Right ventricle myocardium inferior (tissue), 1 donor: Measurements from ENCODE around the gene ABCF1. TPM values are rescaled to one million over a fixed set of nuclear protein-coding genes. Genes with fewer than 3 reads are reported as not detected.

ENCODE experiments used
- ATAC-seq: fragments of 200-7000 bp; cut with Tn5 transposase; one replicate; pipeline ENCODE4 v1.9.1; 2020; ENCODE audit warnings: mild to moderate bottlenecking, moderate library complexity
- DNase-seq: peaks from one replicate; pipeline ENCODE4 v3.0.0; 2021; ENCODE audit errors: missing footprints
- intact Hi-C: fragments of 100-400 bp; cut with DNase I; formaldehyde crosslinking; loops from one replicate; pipeline ENCODE4 v1.11.0; 2022
- microRNA-seq: library from miRNA; unstranded; fragments of <30 nt; microRNA quantifications from one replicate; pipeline ENCODE4 v1.2.0, GENCODE V29; 2020
- total RNA-seq: library from RNA; stranded (reverse); fragmentation: NEBNext Ultra II Directional; extraction: Animal tissue kit (Norgen Biotek cat#: 25700); gene quantifications from one replicate; pipeline ENCODE4 v1.2.1, GENCODE V29; 2021
- donor health status: DM: no; HTN: yes; CAD: no; lungs with severe emphysema.

Gene ABCF1
- total RNA-seq, 1 donor from 2014 or later, result 39.5 TPM

DNA sequence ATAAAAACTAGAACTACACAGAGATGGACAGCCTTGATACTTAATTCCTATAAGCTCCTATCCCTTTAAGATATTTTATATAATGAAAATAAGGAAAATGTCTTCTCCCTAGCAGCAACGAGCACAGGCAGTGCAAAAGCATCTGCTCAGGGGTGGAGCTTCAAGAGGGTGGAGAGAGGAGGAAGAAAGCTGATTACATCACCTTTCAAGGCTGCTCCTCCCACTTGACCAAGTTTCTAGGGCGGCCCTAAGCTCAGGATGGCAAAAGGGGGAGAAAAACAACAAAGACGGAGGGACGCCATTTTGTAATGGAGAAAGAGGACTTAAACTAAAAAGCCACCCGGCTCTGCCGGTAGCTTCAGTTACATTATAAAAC is 43.6 kb downstream of the ABCF1 start:
- ATAC-seq (peak; percentile 84), DNase-seq (peak; percentile 84)
- intact Hi-C loops, result loop anchor here (5.0 kb wide), 3 partner anchors 43 to 128 kb away; partner anchors contain the start of genes ABCF1, DHX16 and HLA-E

DNA sequence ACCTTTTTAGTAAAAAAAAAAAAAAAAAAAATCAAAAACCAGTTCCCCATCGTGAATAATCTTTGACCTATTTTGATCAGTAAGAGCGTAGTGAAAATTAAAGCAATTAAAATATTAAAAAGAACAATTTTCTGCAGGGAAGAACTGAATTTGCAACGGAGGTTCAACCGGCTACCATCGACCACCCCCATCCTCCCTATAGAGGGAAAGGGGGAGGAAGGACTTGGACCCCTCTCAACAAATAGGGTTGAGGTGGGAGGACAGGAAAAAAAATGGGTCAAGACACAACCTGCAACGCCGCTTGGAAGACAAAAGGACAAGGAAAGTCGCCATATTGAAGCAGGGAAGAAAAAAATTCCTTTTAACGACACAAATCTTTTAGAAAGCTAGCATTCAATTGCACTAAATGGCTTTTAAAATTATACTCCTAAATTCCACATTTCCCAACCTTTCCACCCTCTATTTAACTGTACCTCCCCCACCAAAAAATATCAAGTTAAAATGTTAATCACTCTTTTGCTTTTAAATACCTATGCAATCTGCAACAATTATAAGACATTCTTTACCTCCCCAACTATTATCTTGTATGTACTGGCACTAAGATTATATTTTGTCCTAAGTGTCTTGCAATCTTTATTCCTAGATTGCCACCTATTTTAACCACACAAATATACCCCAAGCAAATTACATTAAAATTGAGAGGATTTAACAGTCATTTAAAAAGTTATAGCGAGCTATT is 44.1 kb downstream of the ABCF1 start:
- intact Hi-C loops, result loop anchor here (5.0 kb wide), 1 partner anchor 57 kb away; the partner anchor contains the start of gene DHX16
- peak; percentile 11 for ATAC-seq
- DNase-seq, result no peak

DNA sequence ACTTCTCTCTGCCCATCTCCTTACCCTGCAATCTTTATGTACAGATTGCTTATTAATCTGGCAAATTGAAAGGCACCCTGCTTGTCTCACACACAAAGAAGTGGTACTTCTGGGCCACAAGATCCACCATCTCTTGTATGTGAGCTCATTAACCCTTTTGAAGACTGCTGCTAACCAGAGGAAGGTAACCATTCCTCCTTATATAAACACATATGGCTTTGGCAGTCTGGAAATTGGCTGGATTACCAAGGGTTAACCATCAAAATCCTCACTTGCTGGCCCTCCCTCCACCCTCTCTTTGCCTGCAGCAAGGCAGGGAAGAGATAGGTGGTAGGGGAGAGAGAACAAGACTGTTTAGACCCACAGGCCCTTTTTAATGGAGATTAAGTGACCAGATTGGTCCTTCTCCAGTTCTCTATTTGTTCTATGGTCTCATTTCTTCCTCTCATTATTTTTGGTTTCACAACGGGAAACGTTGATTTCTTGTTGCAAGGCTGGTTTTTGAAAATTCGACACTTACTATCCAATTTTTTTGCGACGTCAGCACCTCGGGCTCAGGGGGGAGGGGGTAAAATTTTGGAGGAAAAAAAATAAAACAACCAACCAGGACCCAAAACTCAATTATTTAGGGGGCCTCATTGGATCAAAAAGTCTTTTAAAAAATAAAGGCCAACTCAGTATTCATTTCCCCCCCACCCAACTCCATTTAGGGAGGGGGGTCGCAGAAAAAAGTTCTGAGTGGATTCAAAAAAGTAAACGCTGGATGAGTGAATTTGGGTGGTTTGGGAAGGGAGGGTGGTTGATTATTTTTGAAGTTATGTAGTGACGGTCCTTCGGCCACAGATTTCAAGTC is 44.9 kb downstream of the ABCF1 start:
- DNase-seq (no peak), ATAC-seq (no peak)
- intact Hi-C loops, result loop anchor here (1.0 to 5.0 kb wide), 3 partner anchors 56 to 103 kb away; partner anchors contain the start of genes DHX16, GNL1 and PRR3

DNA sequence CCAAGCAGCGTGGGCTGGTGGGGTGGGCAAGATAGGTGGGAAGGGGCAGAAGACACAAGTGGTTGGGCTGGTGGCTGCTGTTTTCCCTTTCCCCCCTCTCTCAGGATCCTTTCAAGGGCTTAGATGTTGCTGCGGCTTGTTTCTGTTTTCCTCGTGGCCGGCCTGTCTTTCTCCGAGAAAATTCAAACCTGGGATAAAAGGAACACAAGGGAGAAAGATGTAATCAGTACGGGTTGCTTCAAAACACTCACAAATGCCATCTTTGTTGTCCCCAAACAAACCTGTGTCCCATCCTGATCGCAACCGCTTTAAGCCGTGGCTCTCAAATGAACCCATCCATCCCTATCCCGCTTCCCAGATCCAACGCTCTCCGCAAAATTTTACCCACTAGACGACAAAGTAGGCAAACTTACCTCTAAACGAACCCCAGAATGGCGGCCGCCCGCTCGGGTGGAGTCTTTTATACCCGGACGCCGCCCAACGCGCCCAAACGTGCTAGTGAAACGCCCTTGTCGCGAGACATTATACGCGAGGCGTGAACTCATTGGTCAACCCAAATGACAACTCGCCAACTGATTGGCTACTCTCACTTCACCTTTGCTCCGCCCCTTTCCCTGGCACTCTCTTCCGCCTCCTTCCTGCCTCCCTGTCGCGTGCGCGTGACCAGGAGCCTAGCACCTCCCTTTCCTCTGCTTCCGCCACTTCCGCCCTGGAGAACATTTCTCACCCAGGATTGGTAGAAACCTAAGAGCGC is 45.7 kb downstream of the ABCF1 start, which contains the start of gene PPP1R10:
PPP1R10 (minus strand) TSS at position 433 of the 754 bp plus-strand sequence. CDS start 7,299 bp downstream, outside the sequence.
- intact Hi-C loops, result loop anchor here (1.0 to 5.0 kb wide), 3 partner anchors 55 to 102 kb away; partner anchors contain the start of genes DHX16, GNL1 and PRR3
- ATAC-seq, result peak; percentile 88
- peak; percentile 99 for DNase-seq

DNA sequence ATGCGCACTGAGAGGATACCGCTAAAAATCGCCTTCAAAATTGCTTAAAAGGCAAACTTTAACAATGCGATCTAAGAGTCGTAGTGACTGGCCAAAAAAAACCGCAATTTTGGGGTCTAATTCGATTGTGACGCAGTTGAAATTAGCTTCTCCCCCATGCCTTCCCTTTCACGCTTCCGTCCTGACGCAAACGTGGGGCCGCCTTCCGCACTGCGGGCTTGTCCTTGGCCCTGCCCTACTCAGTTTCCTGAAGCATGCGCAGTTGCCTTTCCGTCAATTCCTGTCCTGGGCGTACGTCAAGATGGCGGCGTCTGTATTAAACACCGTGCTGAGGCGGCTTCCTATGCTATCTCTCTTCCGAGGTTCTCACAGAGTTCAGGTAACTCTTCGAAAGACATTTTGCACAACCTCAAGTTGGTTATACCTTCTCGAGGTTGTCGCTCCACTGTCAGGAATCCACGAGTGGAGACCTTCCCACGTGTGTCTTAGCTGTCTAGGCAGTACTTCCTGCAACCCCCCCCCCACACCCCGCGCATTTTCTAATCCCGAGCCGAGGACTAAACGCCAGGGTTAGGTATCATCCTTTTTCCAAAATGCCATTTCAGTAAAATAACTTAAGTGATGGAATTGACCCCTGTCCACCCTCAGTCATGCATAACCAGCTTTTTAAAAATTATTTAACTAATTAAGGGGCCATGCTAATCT is 46.5 kb downstream of the ABCF1 start, which contains the start of gene MRPS18B:
MRPS18B (plus strand) TSS at position 276 of the 705 bp plus-strand sequence; CDS start at position 302, 26 bp downstream.
- DNase-seq (peak; percentile 99), ATAC-seq (peak; percentile 90)
- intact Hi-C loops, result loop anchor here (2.0 to 5.0 kb wide), 2 partner anchors 55 to 61 kb away; partner anchors contain the start of genes DHX16, GNL1 and PRR3

DNA sequence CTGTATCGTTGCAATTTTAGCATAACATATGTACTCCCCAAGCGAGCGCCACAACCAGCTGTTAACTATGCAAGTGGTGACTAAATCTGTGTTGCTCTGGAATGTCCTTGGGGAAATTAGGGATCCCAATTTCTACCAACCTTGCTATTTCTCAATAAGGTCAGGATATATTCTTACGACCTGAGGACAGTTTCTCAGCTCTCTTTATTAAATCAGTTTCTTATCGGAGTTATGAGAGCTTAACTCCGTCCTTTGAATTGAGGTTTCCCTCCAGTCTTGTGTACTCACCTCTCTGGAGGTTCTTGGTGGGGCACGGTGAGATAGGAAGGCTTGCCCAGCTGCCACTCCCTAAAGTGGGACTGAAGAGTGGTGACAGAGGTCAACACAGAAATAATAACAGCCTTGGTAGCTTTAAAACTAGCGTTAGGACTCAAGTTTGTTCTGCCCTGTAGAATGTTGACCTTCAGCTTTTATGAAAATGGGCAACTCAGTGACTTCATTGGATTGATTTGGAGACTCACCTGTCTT is 47.1 kb downstream of the ABCF1 start:
- intact Hi-C loops, result loop anchor here (5.0 kb wide), 1 partner anchor 54 kb away; the partner anchor contains the start of gene DHX16
- ATAC-seq (no peak), DNase-seq (no peak)

DNA sequence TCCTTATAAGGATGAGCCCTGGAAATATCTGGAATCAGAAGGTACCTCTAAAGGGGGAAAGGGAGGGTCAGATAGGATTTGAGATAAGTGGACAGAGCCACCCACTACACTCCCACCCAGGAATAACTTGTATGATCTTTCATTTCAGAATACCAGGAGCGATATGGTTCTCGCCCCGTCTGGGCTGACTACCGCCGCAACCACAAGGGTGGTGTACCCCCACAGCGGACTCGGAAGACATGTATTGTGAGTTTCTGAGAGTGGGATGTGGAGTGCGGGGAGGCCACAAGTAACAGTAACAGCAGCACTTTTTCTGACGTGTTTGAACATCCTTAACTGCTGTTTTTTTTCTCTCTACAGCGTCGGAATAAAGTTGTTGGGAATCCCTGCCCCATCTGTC is 48.3 kb downstream of the ABCF1 start:
- DNase-seq (no peak), ATAC-seq (no peak)
- intact Hi-C loops, result loop anchor here (5.0 kb wide), 1 partner anchor 53 kb away; the partner anchor contains the start of gene DHX16

DNA sequence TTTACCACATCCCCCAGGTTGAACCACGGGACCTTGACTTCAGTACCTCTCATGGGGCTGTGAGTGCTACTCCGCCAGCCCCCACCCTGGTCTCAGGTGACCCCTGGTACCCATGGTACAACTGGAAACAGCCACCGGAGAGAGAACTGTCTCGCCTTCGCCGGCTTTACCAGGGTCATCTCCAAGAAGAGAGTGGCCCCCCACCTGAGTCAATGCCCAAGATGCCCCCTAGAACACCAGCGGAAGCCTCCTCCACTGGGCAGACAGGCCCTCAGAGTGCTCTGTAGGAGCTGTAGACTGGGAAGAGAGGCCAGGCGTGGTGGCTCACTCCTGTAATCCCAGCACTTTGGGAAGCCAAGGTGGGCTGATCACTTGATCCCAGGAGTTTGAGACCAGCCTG is 54.3 kb downstream of the ABCF1 start:
- ATAC-seq, result no peak
- no peak for DNase-seq
- intact Hi-C loops, result no loop called here

DNA sequence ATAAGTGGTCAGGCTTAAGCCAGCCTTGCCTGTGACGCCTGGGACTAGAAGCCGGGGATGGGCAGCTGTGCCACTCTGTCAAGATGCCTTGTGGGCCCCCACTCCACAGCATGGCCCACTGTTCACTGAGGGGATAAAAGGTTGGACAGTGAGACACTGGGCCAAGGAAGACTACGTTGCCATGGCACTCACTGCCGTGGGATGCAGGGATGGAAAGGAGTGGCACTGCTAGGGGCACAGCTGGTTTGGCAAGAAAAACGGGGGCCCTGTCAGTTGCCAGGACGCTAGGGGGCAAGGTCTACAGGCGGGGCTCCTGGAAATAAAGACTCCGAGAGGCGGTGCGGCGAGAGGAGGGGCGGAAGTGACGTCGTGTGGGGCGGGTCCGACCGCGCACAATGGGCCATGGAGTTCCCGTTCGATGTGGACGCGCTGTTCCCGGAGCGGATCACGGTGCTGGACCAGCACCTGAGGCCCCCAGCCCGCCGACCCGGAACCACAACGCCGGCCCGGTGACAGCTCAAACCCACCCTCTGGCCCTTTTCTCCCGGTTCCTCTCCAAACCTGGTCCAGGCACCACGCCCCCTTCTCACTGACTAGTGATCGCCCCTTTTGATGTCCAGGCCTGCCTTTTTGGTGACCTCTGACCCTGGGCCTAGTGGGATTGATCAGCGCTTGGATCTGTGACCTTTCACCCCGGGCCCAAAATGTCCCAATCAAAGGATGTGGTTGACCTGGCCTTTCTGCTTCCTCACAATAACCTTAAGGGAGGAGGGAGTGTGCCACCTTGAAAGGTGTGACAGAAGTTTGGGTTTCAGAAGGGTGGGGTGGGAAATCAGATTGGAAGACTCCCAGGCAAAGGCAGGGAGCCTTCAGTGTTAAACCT is 55.5 kb downstream of the ABCF1 start, which contains the start of gene ATAT1:
ATAT1 (plus strand) TSS at position 391 of the 883 bp plus-strand sequence.
- peak; percentile 96 for DNase-seq
- ATAC-seq, result peak; percentile 95
- intact Hi-C loops, result no loop called here

DNA sequence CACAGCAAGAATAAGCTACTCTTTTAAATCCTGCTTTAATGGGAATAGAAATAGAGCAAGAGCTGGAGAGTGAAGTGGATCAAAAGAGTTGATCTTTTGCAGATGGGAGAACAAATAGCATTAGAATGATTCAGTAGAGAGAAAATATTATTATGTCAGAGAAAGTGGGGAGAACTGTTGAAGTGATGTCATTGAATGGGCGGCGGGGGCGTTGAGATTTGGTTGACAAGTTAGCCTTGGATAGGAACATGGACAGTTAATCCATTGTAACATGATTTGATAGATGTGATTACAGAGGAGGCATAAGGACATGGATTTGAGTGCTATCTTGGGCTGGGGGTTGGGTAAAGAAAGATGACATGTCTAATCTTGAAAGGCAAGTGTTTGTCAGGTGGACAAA is 64.6 kb downstream of the ABCF1 start:
- ATAC-seq (no peak), DNase-seq (no peak)
- intact Hi-C loops, result no loop called here

DNA sequence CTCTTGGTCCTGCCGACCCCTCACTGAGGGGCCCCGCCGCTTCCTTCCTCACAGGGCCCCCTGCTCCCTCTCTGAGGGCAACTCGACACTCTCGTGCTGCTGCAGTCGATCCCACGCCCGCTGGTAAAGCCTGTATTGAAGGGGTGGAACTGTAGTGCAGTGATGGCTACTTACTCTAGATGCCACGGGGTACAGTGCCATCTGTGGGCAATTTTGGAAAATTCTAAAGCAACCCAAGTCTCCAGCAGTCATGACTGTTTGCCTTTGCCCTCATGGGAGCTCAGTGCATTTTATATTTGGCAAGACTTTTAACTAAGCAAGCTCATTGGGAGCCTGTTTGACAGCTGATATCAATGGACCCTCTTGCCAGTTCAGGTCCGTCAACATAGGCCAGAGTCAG is 69.2 kb downstream of the ABCF1 start:
- intact Hi-C loops, result no loop called here
- no peak for ATAC-seq
- no peak for DNase-seq

DNA sequence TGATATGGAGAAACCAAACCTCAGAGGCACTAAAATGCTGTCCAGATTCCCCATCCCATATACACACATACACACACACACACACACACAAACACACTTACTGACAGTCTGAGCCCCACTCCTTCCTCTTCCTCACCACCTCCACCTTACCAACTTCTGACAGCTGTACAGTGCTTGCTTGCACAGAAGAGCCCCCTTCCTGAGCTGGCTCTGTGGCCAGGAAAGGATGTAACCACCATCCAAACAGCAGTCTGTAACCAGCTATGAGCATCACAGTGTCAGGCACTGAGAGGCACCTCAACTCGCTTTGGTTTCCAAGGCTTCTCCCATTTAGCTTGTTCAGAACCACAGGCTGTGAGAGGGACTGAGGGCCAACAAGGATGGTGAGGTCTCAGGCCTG is 69.8 kb downstream of the ABCF1 start:
- no peak for DNase-seq
- intact Hi-C loops, result no loop called here
- ATAC-seq, result no peak

Small RNA genes lying within 50 kb of the gene (microRNA-seq; reads per million reads assigned to microRNA genes)
- gene MIR877, result 10.8 reads per million, percentile 23 among the genes with 10 or more reads in this experiment

Other genes with a start within 250 kb of the ABCF1 start
- 8.3 TPM for gene TRIM39, start 244.5 kb upstream of the ABCF1 start, total RNA-seq
- 33.6 TPM for gene RPP21, start 226.3 kb upstream of the ABCF1 start, total RNA-seq
- 152 TPM for gene HLA-E, start 81.9 kb upstream of the ABCF1 start, total RNA-seq
- gene GNL1, start 15.0 kb upstream of the ABCF1 start, total RNA-seq, result 18.3 TPM
- 2.8 TPM for gene PRR3, start 14.1 kb upstream of the ABCF1 start, total RNA-seq
- 33.5 TPM for gene PPP1R10, start 45.8 kb downstream of the ABCF1 start, total RNA-seq
- gene MRPS18B, start 46.4 kb downstream of the ABCF1 start, total RNA-seq, result 129 TPM
- 1.9 TPM for gene ATAT1, start 55.4 kb downstream of the ABCF1 start, total RNA-seq
- 54.1 TPM for gene C6orf136, start 75.7 kb downstream of the ABCF1 start, total RNA-seq
- gene DHX16, start 101.6 kb downstream of the ABCF1 start, total RNA-seq, result 20.6 TPM
- gene PPP1R18, start 115.2 kb downstream of the ABCF1 start, total RNA-seq, result 18.2 TPM
- gene NRM, start 119.5 kb downstream of the ABCF1 start, total RNA-seq, result 5.7 TPM
- 13.1 TPM for gene MDC1, start 145.8 kb downstream of the ABCF1 start, total RNA-seq
- gene TUBB, start 148.9 kb downstream of the ABCF1 start, total RNA-seq, result 254 TPM
- 240 TPM for gene FLOT1, start 171.2 kb downstream of the ABCF1 start, total RNA-seq
- gene IER3, start 173.1 kb downstream of the ABCF1 start, total RNA-seq, result 19.2 TPM